HEK293T (cell line): ENCODE measurements around the gene CD300LF.

Source experiments
- ARNT ChIP-seq: fragments of 450-650 bp; IDR thresholded peaks from 2 replicates; pipeline ENCODE4 v1.6.1; 2017; ENCODE audit warnings: mild to moderate bottlenecking
- ELF4 ChIP-seq: fragments of 450-650 bp; IDR thresholded peaks from 2 replicates; pipeline ENCODE4 v1.6.1; 2017; ENCODE audit warnings: antibody characterized with exemption
- FOXA1 ChIP-seq: fragments of 450-650 bp; IDR thresholded peaks from 2 replicates; pipeline ENCODE4 v1.6.1; 2016; ENCODE audit warnings: mild to moderate bottlenecking
- FOXM1 ChIP-seq: fragments of 450-650 bp; IDR thresholded peaks from 2 replicates; pipeline ENCODE4 v1.6.1; 2017; ENCODE audit warnings: mild to moderate bottlenecking, borderline replicate concordance
- NFRKB ChIP-seq: fragments of 450-650 bp; IDR thresholded peaks from 2 replicates; pipeline ENCODE4 v1.6.1; 2016; ENCODE audit warnings: mild to moderate bottlenecking, moderate library complexity
- PKNOX1 ChIP-seq: fragments of 450-650 bp; IDR thresholded peaks from 2 replicates; pipeline ENCODE4 v1.6.1; 2016
- SP1 ChIP-seq: fragments of 450-650 bp; IDR thresholded peaks from 2 replicates; pipeline ENCODE4 v1.6.1; 2017
- ZNF384 ChIP-seq: fragments of 450-650 bp; IDR thresholded peaks from 2 replicates; pipeline ENCODE4 v1.6.1; 2016

DNA sequence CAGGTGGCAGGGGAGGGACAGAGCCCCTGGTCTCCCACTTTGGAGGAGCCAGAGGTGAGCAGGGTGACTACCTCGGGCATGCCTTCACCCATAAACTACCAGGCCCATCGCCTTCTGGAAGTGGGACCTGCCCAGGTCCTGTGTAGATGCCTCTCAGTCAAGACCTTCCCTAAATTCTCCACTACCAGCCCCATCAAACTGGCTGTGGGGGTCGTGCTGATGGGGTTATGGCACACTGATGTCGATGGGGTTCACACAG lies 18.6 kb upstream of the CD300LF start:
- no peak for TF ChIP-seq ELF4
- TF ChIP-seq SP1, result no peak
- TF ChIP-seq FOXA1, result no peak
- no peak for TF ChIP-seq ARNT
- TF ChIP-seq ZNF384, result no peak
- no peak for TF ChIP-seq FOXM1
- no peak for TF ChIP-seq NFRKB
- no peak for TF ChIP-seq PKNOX1
